ENCODE data around the gene EFCAB6. TPM values are rescaled to one million over a fixed set of nuclear protein-coding genes. Genes with fewer than 3 reads are reported as not detected.

The EFCAB6 gene
- total RNA-seq, 1 experiment from 2014 or later = 0.52 TPM

DNA sequence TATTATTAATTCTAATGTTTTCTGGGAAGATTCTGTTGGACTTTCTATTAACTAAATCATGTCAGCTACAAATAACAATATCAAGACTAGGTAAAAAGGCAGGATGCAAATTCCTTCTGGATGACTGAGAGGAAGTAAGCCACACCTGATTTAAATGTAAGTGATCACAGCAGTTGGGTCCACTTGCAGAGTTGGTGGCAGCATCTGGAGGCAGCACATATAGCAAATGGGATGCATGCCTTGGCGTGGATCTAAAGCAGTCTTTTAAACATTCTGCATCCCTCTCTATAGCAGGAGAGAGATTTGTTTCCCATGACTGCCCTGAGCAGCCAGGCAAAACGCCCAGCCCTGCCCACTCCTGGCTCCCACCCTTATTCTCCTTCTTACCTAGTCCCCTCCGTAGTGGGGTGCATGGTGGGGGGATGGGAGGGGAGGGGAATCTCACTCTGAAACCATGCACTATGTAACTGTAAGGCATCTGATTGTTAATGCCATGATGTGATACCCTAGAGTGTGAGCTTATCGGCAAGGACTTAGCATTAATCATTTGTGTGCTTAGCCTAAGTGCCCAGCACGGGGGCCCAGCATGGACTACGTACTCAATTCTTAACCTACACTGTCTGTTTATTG is 130.3 kb downstream of the EFCAB6 start:
- BruUV-seq (replicated peaks) = no TSS peak

More for the DNA sequence above, 130.3 kb downstream of the EFCAB6 start:
- no peaks in the 10 kb centered on the region for H3K9me2 ChIP-seq (ENCODE audit: insufficient read depth)
- H3K9ac ChIP-seq (ENCODE audit: low read length) = no peak overlapping the region
- ChIA-PET CTCF (no interaction called here), POLR2A (no interaction called here), RAD21 (ENCODE audit: low non-redundant PET in 1 of 2, low total read pairs in 2 of 2, uncharacterized antibody in 2 of 2, unreplicated experiment in 2 of 2) (no interaction called here)
- no peaks in the 10 kb centered on the region for H3K79me2 ChIP-seq (ENCODE audit: insufficient read depth, low read length)
- TF ChIP-seq POLR2AphosphoS5 (IDR thresholded peaks at IDR 0.05; ENCODE audit: low read depth, low read length) = no peak
- TF ChIP-seq YY1 (IDR thresholded peaks at IDR 0.05; ENCODE audit: extremely low read depth, insufficient replicate concordance, low read depth, low read length) = no peak
- TF ChIP-seq, protein P1, sequence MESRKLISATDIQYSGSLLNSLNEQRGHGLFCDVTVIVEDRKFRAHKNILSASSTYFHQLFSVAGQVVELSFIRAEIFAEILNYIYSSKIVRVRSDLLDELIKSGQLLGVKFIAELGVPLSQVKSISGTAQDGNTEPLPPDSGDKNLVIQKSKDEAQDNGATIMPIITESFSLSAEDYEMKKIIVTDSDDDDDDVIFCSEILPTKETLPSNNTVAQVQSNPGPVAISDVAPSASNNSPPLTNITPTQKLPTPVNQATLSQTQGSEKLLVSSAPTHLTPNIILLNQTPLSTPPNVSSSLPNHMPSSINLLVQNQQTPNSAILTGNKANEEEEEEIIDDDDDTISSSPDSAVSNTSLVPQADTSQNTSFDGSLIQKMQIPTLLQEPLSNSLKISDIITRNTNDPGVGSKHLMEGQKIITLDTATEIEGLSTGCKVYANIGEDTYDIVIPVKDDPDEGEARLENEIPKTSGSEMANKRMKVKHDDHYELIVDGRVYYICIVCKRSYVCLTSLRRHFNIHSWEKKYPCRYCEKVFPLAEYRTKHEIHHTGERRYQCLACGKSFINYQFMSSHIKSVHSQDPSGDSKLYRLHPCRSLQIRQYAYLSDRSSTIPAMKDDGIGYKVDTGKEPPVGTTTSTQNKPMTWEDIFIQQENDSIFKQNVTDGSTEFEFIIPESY (IDR thresholded peaks at IDR 0.05; ENCODE audit: extremely low read depth, insufficient replicate concordance, low read length) = no peak
- no peak for TF ChIP-seq SIN3A (IDR thresholded peaks at IDR 0.05; ENCODE audit: low read depth)
- TF ChIP-seq SRF (IDR thresholded peaks at IDR 0.05; ENCODE audit: low read depth) = no peak
- TF ChIP-seq CEBPB (IDR thresholded peaks at IDR 0.05; ENCODE audit: low read depth) = no peak
- TF ChIP-seq TCF7L2 (IDR thresholded peaks at IDR 0.05; ENCODE audit: borderline replicate concordance, extremely low read depth, insufficient read depth, insufficient read length) = no peak
- TF ChIP-seq SP1 (IDR thresholded peaks at IDR 0.05; ENCODE audit: low read depth) = no peak
- no peak for TF ChIP-seq MAX (IDR thresholded peaks at IDR 0.05)
- intact Hi-C loops (cut with micrococcal nuclease) = no loop called here
- no peak overlapping the region for H3K4me2 ChIP-seq (ENCODE audit: low read length)
- peaks cover 46% of the 10 kb centered on the region for H3K27me3 ChIP-seq (ENCODE audit: insufficient read depth, low read length)
- H3K4me3 ChIP-seq (replicated peaks in 1 of 2; ENCODE audit: low read depth in 1 of 2, low read length in 2 of 2) = no peak overlapping the region
- H2AFZ ChIP-seq (ENCODE audit: low read depth, low read length, poor library complexity, severe bottlenecking) = no peak overlapping the region
- no peak overlapping the region for H3K27ac ChIP-seq (ENCODE audit: low read depth, low read length)
- H3K4me1 ChIP-seq (ENCODE audit: control insufficient read depth in 1 of 2, insufficient read depth in 2 of 2, low read length in 2 of 2) = no peaks in the 10 kb centered on the region
- no peaks in the 10 kb centered on the region for H4K20me1 ChIP-seq (ENCODE audit: insufficient read depth)
- H3K36me3 ChIP-seq (ENCODE audit: control insufficient read depth in 1 of 2, insufficient read depth in 2 of 2, low read length in 2 of 2) = no peaks in the 10 kb centered on the region
- DNase-seq (ENCODE audit: low read depth, low spot score) (no peak), ATAC-seq (no peak)
- no peaks in the 10 kb centered on the region for H3K9me3 ChIP-seq (ENCODE audit: control insufficient read depth in 1 of 2, insufficient read depth in 1 of 2, low read depth in 1 of 2, low read length in 2 of 2)
